Lower lobe of right lung (tissue), 2 donors: ENCODE results near the gene GRIK4. TPM values are rescaled to one million over a fixed set of nuclear protein-coding genes. Genes with fewer than 3 reads are reported as not detected.

Experiments
- ATAC-seq, 2 donors: fragments of 200-7000 bp; cut with Tn5 transposase; one replicate each; pipeline ENCODE4 v1.9.1; 2020 to 2022; ENCODE audit warnings: mild to moderate bottlenecking in 2 of 2, moderate library complexity in 2 of 2
- DNase-seq: peaks from one replicate; pipeline ENCODE4 v3.0.0-alpha.2; 2020
- H3K27ac ChIP-seq: fragments of 200-600 bp; one replicate; pipeline ENCODE4 v1.8.0; 2022
- H3K27me3 ChIP-seq: fragments of 200-600 bp; one replicate; pipeline ENCODE4 v1.8.0; 2022; ENCODE audit warnings: low read depth
- H3K36me3 ChIP-seq: fragments of 200-600 bp; one replicate; pipeline ENCODE4 v1.8.0; 2022; ENCODE audit warnings: mild to moderate bottlenecking
- H3K4me1 ChIP-seq: fragments of 200-600 bp; one replicate; pipeline ENCODE4 v1.8.0; 2022
- H3K4me3 ChIP-seq: fragments of 200-600 bp; one replicate; pipeline ENCODE4 v1.8.0; 2022; ENCODE audit warnings: mild to moderate bottlenecking
- H3K9me3 ChIP-seq: fragments of 200-600 bp; one replicate; pipeline ENCODE4 v1.8.0; 2022
- CTCF ChIP-seq: fragments of 200-600 bp; IDR thresholded peaks from one replicate; pipeline ENCODE4 v1.8.0; 2022; ENCODE audit warnings: antibody characterized with exemption, mild to moderate bottlenecking
- intact Hi-C: fragments of 100-400 bp; cut with DNase I; formaldehyde crosslinking; loops from one replicate; pipeline ENCODE4 v1.11.0; 2022
- total RNA-seq: library from RNA; stranded (reverse); fragmentation: NEBNext Ultra II Directional; extraction: Animal tissue kit (Norgen Biotek cat#: 25700); gene quantifications from one replicate; pipeline ENCODE4 v1.2.1, GENCODE V29; 2021
- donor health status: DM: no; HTN: yes; CAD: no; lungs with severe emphysema.

GRIK4 gene
- total RNA-seq, 1 donor from 2014 or later: 2.2 TPM

DNA sequence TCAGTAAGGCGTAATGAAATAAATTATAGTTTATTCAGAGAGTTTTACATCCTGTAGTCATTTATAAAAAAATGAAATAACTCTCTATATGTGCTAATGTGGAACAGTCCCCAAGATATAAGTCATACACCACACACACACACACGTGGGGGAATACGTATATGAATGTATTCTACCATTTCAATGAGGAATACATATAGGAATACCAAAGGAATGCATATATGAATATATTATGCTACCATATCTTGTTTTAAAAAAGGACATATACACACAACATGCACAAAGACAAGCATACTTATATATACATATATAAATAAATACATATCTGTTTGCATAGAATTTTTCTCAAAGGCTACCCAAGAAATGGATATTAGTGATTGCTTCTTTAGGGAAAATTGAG lies 39.6 kb upstream of the GRIK4 start:
- Histone ChIP-seq H3K27me3 (no peaks in the 10 kb centered on the region), H3K9me3 (no peaks in the 10 kb centered on the region), H3K4me3 (no peak overlapping the region), H3K4me1 (no peaks in the 10 kb centered on the region), H3K27ac (no peak overlapping the region), H3K36me3 (peaks cover 95% of the 10 kb centered on the region)
- no peak for TF ChIP-seq CTCF
- ATAC-seq (no peak), DNase-seq (no peak)
- intact Hi-C loops: no loop called here

DNA sequence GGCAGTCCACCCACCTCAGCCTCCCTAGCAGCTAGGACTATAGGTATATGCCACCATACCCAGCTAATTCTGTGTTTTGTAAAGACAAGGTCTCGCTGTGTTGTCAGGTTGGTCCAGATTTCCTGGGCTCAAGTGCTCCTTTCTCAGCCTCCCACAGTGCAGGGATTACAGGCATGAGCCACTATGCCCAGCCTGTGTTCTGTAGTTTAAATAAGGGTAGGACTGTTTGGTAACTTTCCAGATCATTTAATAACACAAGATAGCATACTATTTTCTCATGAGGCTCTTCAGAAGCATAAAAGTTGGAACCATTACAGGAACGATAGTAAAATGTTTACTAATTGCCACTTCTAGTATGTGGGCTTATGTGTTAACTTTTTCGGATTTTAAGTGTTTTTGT lies 38.0 kb upstream of the GRIK4 start:
- no peaks in the 10 kb centered on the region for H3K9me3 ChIP-seq
- H3K4me1 ChIP-seq: no peaks in the 10 kb centered on the region
- intact Hi-C loops: no loop called here
- no peak for TF ChIP-seq CTCF
- DNase-seq: no peak
- ATAC-seq: no peak
- H3K36me3 ChIP-seq: peaks cover 95% of the 10 kb centered on the region
- H3K27ac ChIP-seq: no peak overlapping the region
- no peaks in the 10 kb centered on the region for H3K27me3 ChIP-seq
- no peak overlapping the region for H3K4me3 ChIP-seq

DNA sequence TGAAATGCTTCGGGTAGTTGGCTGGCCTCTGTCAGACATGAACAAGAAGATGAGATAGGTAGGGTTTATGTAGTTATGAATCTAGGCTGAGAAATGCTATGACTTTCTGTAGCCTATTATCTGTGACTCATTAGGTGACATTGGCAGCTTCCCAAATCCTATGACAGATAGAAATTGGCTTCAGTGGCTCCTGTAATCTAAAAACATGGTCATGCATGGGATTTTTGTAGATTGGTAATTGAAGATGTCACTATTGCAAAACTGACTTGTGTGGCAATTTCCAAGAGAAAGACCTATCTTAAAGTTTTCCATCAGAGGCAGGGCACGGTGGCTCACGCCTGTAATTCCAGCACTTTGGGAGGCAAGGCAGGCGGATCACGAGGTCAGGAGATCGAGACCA lies 29.4 kb upstream of the GRIK4 start:
- H3K36me3 ChIP-seq: peaks cover 98% of the 10 kb centered on the region
- no peak overlapping the region for H3K4me3 ChIP-seq
- TF ChIP-seq CTCF: no peak
- DNase-seq (no peak), ATAC-seq (no peak)
- no peaks in the 10 kb centered on the region for H3K4me1 ChIP-seq
- intact Hi-C loops: no loop called here
- H3K9me3 ChIP-seq: no peaks in the 10 kb centered on the region
- H3K27me3 ChIP-seq: no peaks in the 10 kb centered on the region
- H3K27ac ChIP-seq: no peak overlapping the region

GRCh38 chr11:120484722-120485121 lies 26.8 kb upstream of the GRIK4 start:
- intact Hi-C loops: no loop called here
- Histone ChIP-seq H3K27me3 (no peaks in the 10 kb centered on the region), H3K36me3 (peaks cover 75% of the 10 kb centered on the region), H3K9me3 (no peaks in the 10 kb centered on the region), H3K27ac (no peak overlapping the region), H3K4me1 (no peaks in the 10 kb centered on the region), H3K4me3 (no peak overlapping the region)
- DNase-seq: no peak
- ATAC-seq: no peak
- no peak for TF ChIP-seq CTCF

DNA sequence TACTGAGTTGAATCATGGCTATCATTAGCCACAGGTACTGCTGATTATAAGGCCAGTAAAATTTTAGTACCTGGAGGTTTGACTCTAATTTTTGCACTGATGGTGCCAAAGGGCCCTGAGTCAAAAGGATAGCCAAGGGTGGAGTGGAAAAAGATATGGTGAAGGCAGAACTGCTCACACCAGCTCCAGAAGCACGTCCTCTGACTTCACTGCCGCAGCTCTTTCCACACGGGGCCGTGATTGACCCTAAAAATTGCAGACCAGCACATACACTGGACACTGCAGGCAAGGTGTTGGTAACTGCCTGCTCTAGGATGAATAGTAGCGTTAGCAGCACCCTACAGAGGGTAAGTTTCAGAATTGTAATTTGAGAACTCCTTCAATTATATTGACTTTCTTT lies 25.4 kb upstream of the GRIK4 start:
- H3K27ac ChIP-seq: no peak overlapping the region
- no peak overlapping the region for H3K4me3 ChIP-seq
- no peaks in the 10 kb centered on the region for H3K4me1 ChIP-seq
- DNase-seq (no peak), ATAC-seq (no peak)
- no peak for TF ChIP-seq CTCF
- no peaks in the 10 kb centered on the region for H3K27me3 ChIP-seq
- H3K36me3 ChIP-seq: peaks cover 68% of the 10 kb centered on the region
- H3K9me3 ChIP-seq: no peaks in the 10 kb centered on the region
- intact Hi-C loops: no loop called here

- no peak for ATAC-seq
- intact Hi-C loops: no loop called here
These were observed 21.7 kb upstream of the GRIK4 start for GRCh38 chr11:120489799-120490198.

More at GRCh38 chr11:120489799-120490198, 21.7 kb upstream of the GRIK4 start:
- H3K27ac ChIP-seq: no peak overlapping the region
- DNase-seq: no peak
- no peak overlapping the region for H3K4me3 ChIP-seq
- no peaks in the 10 kb centered on the region for H3K4me1 ChIP-seq
- no peaks in the 10 kb centered on the region for H3K9me3 ChIP-seq
- H3K27me3 ChIP-seq: no peaks in the 10 kb centered on the region
- TF ChIP-seq CTCF: no peak
- peaks cover 31% of the 10 kb centered on the region for H3K36me3 ChIP-seq
